Daoy (cell line): ENCODE results near the gene MRPS34. TPM values are rescaled to one million over a fixed set of nuclear protein-coding genes. Genes with fewer than 3 reads are reported as not detected.

Experiments used
- DNase-seq: peaks from one replicate; pipeline ENCODE4 v3.0.0-alpha.2; 2015; ENCODE audit warnings: low read depth
- total RNA-seq: library from RNA; depleted of rRNA; stranded (reverse); fragments of >200 nt; shearing (Covaris generic); gene quantifications from 2 replicates; pipeline ENCODE4 v1.2.3, GENCODE V29; 2014; rRNA removed

The MRPS34 gene
- total RNA-seq, 1 experiment from 2014 or later = 153 TPM

- DNase-seq = no peak
Observed at GRCh38 chr16:1731073-1731472, 41.9 kb downstream of the MRPS34 start.

DNA sequence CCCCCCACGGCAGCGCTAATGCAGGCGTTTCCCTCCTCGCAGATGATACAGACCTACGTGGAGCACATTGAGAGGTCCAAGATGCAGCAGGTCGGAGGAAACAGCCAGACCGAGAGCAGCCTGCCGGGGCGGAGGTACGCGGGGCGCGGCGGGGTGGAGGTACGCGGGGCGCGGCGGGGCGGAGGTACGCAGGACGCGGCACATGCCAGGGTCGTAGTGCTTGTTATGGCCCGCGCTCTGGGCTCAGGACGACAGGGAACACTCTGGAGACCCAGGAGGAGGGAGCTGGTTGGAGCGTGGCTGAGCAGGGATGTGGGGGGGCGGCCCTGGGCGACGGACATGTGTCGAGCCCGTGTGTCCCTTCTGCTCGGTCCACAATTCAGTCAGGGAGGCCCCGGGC, 43.5 kb downstream of the MRPS34 start:
- DNase-seq = no peak

GRCh38 chr16:1729026-1729425, 43.9 kb downstream of the MRPS34 start:
- no peak for DNase-seq

DNA sequence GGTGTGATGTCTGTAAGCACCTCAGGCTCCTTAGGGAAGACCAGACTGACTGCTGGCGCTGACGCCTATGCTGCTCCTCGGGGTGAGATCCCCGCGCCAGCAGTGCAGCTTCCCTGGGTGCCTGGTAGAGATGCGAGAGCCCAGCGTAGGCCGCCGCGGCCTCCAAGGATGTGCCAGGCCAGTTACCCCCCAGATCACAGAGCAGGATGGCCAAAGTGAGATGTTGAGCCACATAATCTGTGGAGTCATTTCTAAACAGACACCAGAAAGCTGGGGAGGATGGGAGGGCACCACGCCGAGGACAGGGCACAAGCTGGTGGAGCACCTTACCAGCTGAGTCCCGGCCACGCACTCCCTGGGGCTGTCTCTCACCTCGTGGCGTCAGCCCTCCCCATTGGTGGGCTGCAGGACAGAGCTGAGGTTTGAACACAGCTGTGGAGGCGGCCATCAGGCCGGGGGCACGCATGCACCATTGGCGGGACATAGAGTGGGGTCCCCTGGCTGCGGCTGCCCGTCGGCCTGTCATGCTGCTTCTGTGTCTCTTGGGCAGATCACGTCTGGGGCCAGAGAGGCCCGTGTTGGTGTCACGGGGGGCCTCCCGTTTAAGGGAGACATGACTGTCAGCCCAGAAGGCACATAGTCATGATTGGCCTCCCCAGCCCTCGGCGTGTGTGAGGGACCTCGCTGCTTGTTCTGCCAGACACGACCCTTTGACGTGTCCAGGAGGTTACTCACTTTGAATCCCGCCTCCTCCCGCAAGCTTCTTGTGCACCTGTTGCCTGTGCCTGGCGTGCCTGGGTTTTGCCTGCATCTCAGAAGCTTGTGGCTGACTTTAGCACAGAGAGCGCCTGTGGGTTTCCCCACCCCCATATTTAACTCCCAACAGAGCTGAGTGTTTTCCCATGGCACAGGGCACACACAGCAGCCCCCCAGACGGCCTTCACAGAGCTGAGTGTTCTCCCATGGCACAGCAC, 45.0 kb downstream of the MRPS34 start:
- DNase-seq = no peak

GRCh38 chr16:1726661-1727502, 46.1 kb downstream of the MRPS34 start:
- DNase-seq = no peak

GRCh38 chr16:1724491-1724890, 48.4 kb downstream of the MRPS34 start:
- no peak for DNase-seq

DNA sequence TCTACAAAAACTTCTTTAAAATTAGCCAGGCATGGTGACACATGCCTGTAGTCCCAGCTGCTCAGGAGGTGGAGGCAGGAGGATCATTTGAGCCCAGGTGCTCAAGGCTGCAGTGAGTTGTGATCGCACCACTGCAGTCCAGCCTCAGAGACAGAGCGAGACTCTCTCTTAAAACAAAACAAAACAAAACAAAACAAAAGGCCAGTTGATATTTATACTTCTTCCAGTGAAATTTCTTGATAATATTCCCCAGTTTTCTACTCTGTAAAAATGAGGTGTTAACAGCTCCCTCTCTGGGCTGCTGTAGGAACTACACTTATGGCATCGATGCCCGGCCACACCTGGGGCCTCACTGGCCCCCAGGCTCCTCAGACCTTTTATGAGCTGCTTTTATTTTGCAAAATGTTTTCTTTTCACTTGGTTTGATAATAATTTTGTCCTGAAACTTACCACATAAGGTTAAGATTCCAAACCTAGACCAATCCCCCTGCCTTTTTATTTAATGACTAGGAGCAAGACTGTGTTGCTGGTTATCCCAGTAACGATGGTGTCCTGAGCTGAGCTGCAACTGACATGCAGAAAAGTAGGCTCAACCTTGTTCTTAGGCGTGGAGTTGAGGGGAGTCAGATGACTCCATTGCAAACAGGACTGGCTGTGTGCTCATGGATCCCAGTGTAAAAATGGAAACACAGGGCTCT, 49.3 kb downstream of the MRPS34 start:
- no peak for DNase-seq

Other genes starting within 250 kb of the MRPS34 start
- gene TMEM204, start 239.5 kb downstream of the MRPS34 start, total RNA-seq = 1.1 TPM in 1 of 2 replicates, not detected in the other
- gene IFT140, start 161.1 kb downstream of the MRPS34 start, total RNA-seq = 7.8 and 9.8 TPM in 2 replicates
- gene CRAMP1, start 160.8 kb downstream of the MRPS34 start, total RNA-seq = 5.8 and 10.8 TPM in 2 replicates
- gene JPT2, start 94.9 kb downstream of the MRPS34 start, total RNA-seq = 75.4 and 121 TPM in 2 replicates
- 8.9 and 17.5 TPM in 2 replicates for gene MAPK8IP3, start 66.9 kb downstream of the MRPS34 start, total RNA-seq
- gene NME3, start 1.6 kb downstream of the MRPS34 start, total RNA-seq = 16.5 and 28.0 TPM in 2 replicates
- gene EME2, start 324 bp downstream of the MRPS34 start, total RNA-seq = 8.6 and 10.1 TPM in 2 replicates
- 20.2 and 21.7 TPM in 2 replicates for gene SPSB3, start 9.4 kb upstream of the MRPS34 start, total RNA-seq
- 75.7 and 97.2 TPM in 2 replicates for gene NUBP2, start 9.8 kb upstream of the MRPS34 start, total RNA-seq
- gene IGFALS, start 20.6 kb upstream of the MRPS34 start, total RNA-seq = not detected in 2 replicates
- gene HAGH, start 53.7 kb upstream of the MRPS34 start, total RNA-seq = 23.5 and 28.2 TPM in 2 replicates
- 26.6 and 50.7 TPM in 2 replicates for gene FAHD1, start 54.1 kb upstream of the MRPS34 start, total RNA-seq
- gene MEIOB, start 99.0 kb upstream of the MRPS34 start, total RNA-seq = not detected in 2 replicates
- gene HS3ST6, start 145.3 kb upstream of the MRPS34 start, total RNA-seq = not detected in 2 replicates
- 36.6 and 49.1 TPM in 2 replicates for gene MSRB1, start 170.1 kb upstream of the MRPS34 start, total RNA-seq
- not detected in 2 replicates for gene RPL3L, start 181.6 kb upstream of the MRPS34 start, total RNA-seq
- gene NDUFB10, start 186.4 kb upstream of the MRPS34 start, total RNA-seq = 147 and 156 TPM in 2 replicates
- 1,645 and 2,369 TPM in 2 replicates for gene RPS2, start 191.7 kb upstream of the MRPS34 start, total RNA-seq
- not detected in 2 replicates for gene RNF151, start 193.7 kb upstream of the MRPS34 start, total RNA-seq
- gene TBL3, start 198.9 kb upstream of the MRPS34 start, total RNA-seq = 49.5 and 49.6 TPM in 2 replicates
- not detected in 2 replicates for gene NOXO1, start 208.3 kb upstream of the MRPS34 start, total RNA-seq
- 22.7 and 29.7 TPM in 2 replicates for gene GFER, start 211.1 kb upstream of the MRPS34 start, total RNA-seq
- gene SYNGR3, start 216.8 kb upstream of the MRPS34 start, total RNA-seq = 0.29 TPM in 1 of 2 replicates, not detected in the other
- 19.8 and 21.6 TPM in 2 replicates for gene ZNF598, start 236.7 kb upstream of the MRPS34 start, total RNA-seq
- 0.46 and 1.5 TPM in 2 replicates for gene NPW, start 246.7 kb upstream of the MRPS34 start, total RNA-seq